Left ventricle myocardium inferior (tissue), 1 donor: ENCODE results near the gene PXYLP1. TPM values are rescaled to one million over a fixed set of nuclear protein-coding genes. Genes with fewer than 3 reads are reported as not detected.

ENCODE experiments used
- DNase-seq: peaks from one replicate; pipeline ENCODE4 v3.0.0-alpha.2; 2020
- H3K27ac ChIP-seq: fragments of 200-600 bp; replicated peaks from 2 replicates; pipeline ENCODE4 v1.8.0; 2021
- H3K27me3 ChIP-seq: fragments of 200-600 bp; 2 replicates; pipeline ENCODE4 v1.8.0; 2021; ENCODE audit warnings: low read depth
- H3K36me3 ChIP-seq: fragments of 200-600 bp; 2 replicates; pipeline ENCODE4 v1.8.0; 2021
- H3K4me1 ChIP-seq: fragments of 200-600 bp; 2 replicates; pipeline ENCODE4 v1.8.0; 2021
- H3K4me3 ChIP-seq: fragments of 200-600 bp; 2 replicates; pipeline ENCODE4 v1.8.0; 2021; ENCODE audit warnings: mild to moderate bottlenecking, moderate library complexity
- H3K9me3 ChIP-seq: fragments of 200-600 bp; replicated peaks from 2 replicates; pipeline ENCODE4 v1.8.0; 2021
- intact Hi-C: fragments of 100-400 bp; cut with micrococcal nuclease; formaldehyde crosslinking; loops from one replicate; pipeline ENCODE4 v1.11.0; 2022
- total RNA-seq: library from RNA; stranded (reverse); fragmentation: NEBNext Ultra II Directional; extraction: Animal tissue kit (Norgen Biotek cat#: 25700); gene quantifications from one replicate; pipeline ENCODE4 v1.2.1, GENCODE V29; 2021
- TF ChIP-seq, protein P1 (sequence below): fragments of 200-600 bp; IDR thresholded peaks from 2 replicates; pipeline ENCODE4 v1.8.0; 2021; ENCODE audit warnings: antibody characterized with exemption, mild to moderate bottlenecking, borderline replicate concordance
- donor health status: DM: no; HTN: yes; CAD: no; lungs with severe emphysema.

PXYLP1 gene
- total RNA-seq, 1 donor from 2014 or later, result 25.6 TPM

GRCh38 chr3:141320399-141321108 lies 88.9 kb downstream of the PXYLP1 start:
- Histone ChIP-seq H3K36me3 (no peaks in the 10 kb centered on the region), H3K4me1 (no peaks in the 10 kb centered on the region), H3K27me3 (no peaks in the 10 kb centered on the region), H3K9me3 (no peaks in the 10 kb centered on the region), H3K4me3 (no peak overlapping the region), H3K27ac (no peak overlapping the region)
- TF ChIP-seq, protein P1, sequence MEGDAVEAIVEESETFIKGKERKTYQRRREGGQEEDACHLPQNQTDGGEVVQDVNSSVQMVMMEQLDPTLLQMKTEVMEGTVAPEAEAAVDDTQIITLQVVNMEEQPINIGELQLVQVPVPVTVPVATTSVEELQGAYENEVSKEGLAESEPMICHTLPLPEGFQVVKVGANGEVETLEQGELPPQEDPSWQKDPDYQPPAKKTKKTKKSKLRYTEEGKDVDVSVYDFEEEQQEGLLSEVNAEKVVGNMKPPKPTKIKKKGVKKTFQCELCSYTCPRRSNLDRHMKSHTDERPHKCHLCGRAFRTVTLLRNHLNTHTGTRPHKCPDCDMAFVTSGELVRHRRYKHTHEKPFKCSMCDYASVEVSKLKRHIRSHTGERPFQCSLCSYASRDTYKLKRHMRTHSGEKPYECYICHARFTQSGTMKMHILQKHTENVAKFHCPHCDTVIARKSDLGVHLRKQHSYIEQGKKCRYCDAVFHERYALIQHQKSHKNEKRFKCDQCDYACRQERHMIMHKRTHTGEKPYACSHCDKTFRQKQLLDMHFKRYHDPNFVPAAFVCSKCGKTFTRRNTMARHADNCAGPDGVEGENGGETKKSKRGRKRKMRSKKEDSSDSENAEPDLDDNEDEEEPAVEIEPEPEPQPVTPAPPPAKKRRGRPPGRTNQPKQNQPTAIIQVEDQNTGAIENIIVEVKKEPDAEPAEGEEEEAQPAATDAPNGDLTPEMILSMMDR, result no peak
- no peak for DNase-seq
- intact Hi-C loops, result no loop called here

- Histone ChIP-seq H3K27ac (no peak overlapping the region), H3K36me3 (no peaks in the 10 kb centered on the region), H3K4me3 (no peak overlapping the region), H3K9me3 (no peaks in the 10 kb centered on the region), H3K27me3 (no peaks in the 10 kb centered on the region), H3K4me1 (no peaks in the 10 kb centered on the region)
- intact Hi-C loops, result no loop called here
- DNase-seq, result no peak
- TF ChIP-seq, protein P1, result no peak
Observed at GRCh38 chr3:141321109-141321497, 89.5 kb downstream of the PXYLP1 start.

DNA sequence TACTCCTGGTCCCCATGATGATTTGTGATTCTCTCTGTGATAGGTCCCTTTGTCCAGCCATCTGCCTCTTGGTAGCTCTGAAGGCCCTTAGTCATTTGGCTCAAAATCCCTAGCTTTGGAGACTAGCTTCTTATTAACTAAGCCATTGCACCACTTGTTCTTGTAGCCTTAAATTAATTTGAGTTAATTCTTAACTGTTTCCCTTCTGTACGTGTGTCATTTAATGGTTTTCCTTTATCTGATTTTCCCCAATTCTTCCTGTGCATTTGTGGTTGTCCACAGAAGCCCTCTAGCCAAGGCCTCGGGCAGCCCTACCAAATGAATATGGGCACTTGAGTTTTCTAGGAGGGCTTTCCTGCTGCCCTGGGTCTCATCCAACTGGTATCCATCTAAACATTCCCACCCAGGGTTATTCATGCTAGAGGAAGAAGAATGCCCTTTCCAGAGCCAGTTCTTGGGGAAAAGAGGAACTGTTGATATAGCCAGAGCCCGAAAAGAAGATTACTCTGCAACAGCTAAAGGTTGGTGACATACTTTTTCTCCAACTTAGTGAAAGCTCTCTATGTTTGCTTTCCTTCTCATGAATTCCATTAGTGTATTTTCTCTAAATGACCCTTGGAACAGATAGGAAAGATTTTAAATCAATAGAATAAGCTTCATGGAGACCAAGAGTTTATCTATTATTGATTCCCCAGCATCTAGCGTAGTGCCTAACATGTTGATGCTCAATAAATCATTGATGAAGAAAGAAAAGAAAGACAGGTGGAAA lies 92.5 kb downstream of the PXYLP1 start:
- H3K4me3 ChIP-seq, result no peak overlapping the region
- H3K27ac ChIP-seq, result no peak overlapping the region
- TF ChIP-seq, protein P1, result no peak
- H3K9me3 ChIP-seq, result no peaks in the 10 kb centered on the region
- no peaks in the 10 kb centered on the region for H3K27me3 ChIP-seq
- no peaks in the 10 kb centered on the region for H3K36me3 ChIP-seq
- intact Hi-C loops, result no loop called here
- DNase-seq, result no peak
- H3K4me1 ChIP-seq, result peaks cover 6% of the 10 kb centered on the region

- Histone ChIP-seq H3K4me3 (no peak overlapping the region), H3K27ac (no peak overlapping the region), H3K27me3 (no peaks in the 10 kb centered on the region), H3K9me3 (no peaks in the 10 kb centered on the region), H3K36me3 (no peaks in the 10 kb centered on the region), H3K4me1 (peaks cover 6% of the 10 kb centered on the region)
- intact Hi-C loops, result no loop called here
- TF ChIP-seq, protein P1, result no peak
- DNase-seq, result no peak
Observed at GRCh38 chr3:141326123-141326522, 94.5 kb downstream of the PXYLP1 start.

GRCh38 chr3:141326626-141327025 lies 95.0 kb downstream of the PXYLP1 start:
- Histone ChIP-seq H3K9me3 (no peaks in the 10 kb centered on the region), H3K36me3 (no peaks in the 10 kb centered on the region), H3K27me3 (no peaks in the 10 kb centered on the region), H3K4me3 (no peak overlapping the region), H3K27ac (no peak overlapping the region), H3K4me1 (peaks cover 6% of the 10 kb centered on the region)
- TF ChIP-seq, protein P1, result no peak
- DNase-seq, result no peak
- intact Hi-C loops, result no loop called here
